Esophagus squamous epithelium (tissue), 4 donors: ENCODE data around the gene HAPSTR1.

Experiments used
- POLR2A ChIP-seq, 4 donors: fragments of 450-650 bp; IDR thresholded peaks; one replicate each; pipeline ENCODE4 v1.6.1; 2017; ENCODE audit warnings: antibody characterized with exemption in 4 of 4, mild to moderate bottlenecking in 4 of 4, moderate library complexity in 3 of 4
- TF ChIP-seq, protein P1 (sequence below), 6 experiments: fragments of 450-650 bp in 4 of 6; fragments of 200-600 bp in 2 of 6; sonication (generic) in 2 of 6; IDR thresholded peaks; one replicate each; pipeline ENCODE4 v1.5.1; 2016 to 2019; ENCODE audit warnings: antibody characterized with exemption in 6 of 6, mild to moderate bottlenecking in 4 of 6, moderate library complexity in 4 of 6

DNA sequence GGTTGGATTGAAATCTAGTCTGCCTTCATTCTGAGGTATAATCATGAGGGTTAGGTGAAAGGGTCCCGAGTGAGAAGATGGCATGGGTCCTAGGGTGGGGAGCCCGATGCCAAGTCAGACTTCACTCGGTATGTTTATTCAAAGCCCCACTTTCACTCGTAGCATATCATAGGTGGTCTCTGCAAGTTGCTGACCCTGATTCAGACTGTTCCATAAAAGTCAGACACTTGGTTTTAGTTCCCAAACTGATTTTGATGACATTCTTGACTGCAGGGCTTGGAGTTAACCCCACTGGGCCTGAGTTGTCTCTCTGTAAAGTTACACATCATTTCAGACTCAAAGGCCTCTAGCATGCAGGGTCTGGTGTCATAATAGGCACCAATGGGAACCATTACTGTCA lies 17.8 kb downstream of the HAPSTR1 start:
- TF ChIP-seq, protein P1, sequence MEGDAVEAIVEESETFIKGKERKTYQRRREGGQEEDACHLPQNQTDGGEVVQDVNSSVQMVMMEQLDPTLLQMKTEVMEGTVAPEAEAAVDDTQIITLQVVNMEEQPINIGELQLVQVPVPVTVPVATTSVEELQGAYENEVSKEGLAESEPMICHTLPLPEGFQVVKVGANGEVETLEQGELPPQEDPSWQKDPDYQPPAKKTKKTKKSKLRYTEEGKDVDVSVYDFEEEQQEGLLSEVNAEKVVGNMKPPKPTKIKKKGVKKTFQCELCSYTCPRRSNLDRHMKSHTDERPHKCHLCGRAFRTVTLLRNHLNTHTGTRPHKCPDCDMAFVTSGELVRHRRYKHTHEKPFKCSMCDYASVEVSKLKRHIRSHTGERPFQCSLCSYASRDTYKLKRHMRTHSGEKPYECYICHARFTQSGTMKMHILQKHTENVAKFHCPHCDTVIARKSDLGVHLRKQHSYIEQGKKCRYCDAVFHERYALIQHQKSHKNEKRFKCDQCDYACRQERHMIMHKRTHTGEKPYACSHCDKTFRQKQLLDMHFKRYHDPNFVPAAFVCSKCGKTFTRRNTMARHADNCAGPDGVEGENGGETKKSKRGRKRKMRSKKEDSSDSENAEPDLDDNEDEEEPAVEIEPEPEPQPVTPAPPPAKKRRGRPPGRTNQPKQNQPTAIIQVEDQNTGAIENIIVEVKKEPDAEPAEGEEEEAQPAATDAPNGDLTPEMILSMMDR (IDR thresholded peaks at IDR 0.05): no peak
- no peak for TF ChIP-seq POLR2A (IDR thresholded peaks at IDR 0.05)
